Limb (tissue), 2 donors: ENCODE data around the gene SCARF2.
"Not testable (repeated sequence)": the region's sequence is repeated elsewhere in the genome, so short reads cannot be mapped to it uniquely, and the experiment has no call there.

Source experiments
- DNase-seq, 2 donors: peaks; one replicate each; pipeline ENCODE4 v3.0.0-alpha.2; 2016; ENCODE audit errors: extremely low spot score in 2 of 2

The SCARF2 gene

GRCh38 chr22:20413217-20414058 is 24.2 kb downstream of the SCARF2 start:
- DNase-seq, result no peak

GRCh38 chr22:20412474-20413216 is 25.0 kb downstream of the SCARF2 start:
- DNase-seq, result no peak

GRCh38 chr22:20409385-20409784 is 28.2 kb downstream of the SCARF2 start:
- DNase-seq, result not testable (repeated sequence)

- no peak for DNase-seq
Measured at GRCh38 chr22:20408891-20409290, 28.7 kb downstream of the SCARF2 start.

- no peak for DNase-seq
Measured at GRCh38 chr22:20407829-20408228, 29.8 kb downstream of the SCARF2 start.

GRCh38 chr22:20406686-20407408 is 30.8 kb downstream of the SCARF2 start:
- no peak for DNase-seq

- DNase-seq, result no peak
Measured at GRCh38 chr22:20405931-20406685, 31.5 kb downstream of the SCARF2 start.

GRCh38 chr22:20405291-20405930 is 32.2 kb downstream of the SCARF2 start:
- no peak for DNase-seq

GRCh38 chr22:20404881-20405280 is 32.7 kb downstream of the SCARF2 start:
- DNase-seq, result no peak

GRCh38 chr22:20403779-20404140 is 33.9 kb downstream of the SCARF2 start:
- DNase-seq, result no peak

- DNase-seq, result no peak
Measured at GRCh38 chr22:20402960-20403778, 34.5 kb downstream of the SCARF2 start.

- no peak for DNase-seq
Measured at GRCh38 chr22:20401376-20402014, 36.1 kb downstream of the SCARF2 start.

GRCh38 chr22:20400606-20401375 is 36.8 kb downstream of the SCARF2 start:
- no peak for DNase-seq

- DNase-seq, result no peak
Measured at GRCh38 chr22:20399866-20400605, 37.6 kb downstream of the SCARF2 start.

GRCh38 chr22:20398420-20398819 is 39.2 kb downstream of the SCARF2 start:
- DNase-seq, result no peak

- no peak for DNase-seq
Measured at GRCh38 chr22:20397498-20397897, 40.1 kb downstream of the SCARF2 start.

- no peak for DNase-seq
Measured at GRCh38 chr22:20396639-20397038, 41.0 kb downstream of the SCARF2 start.

- DNase-seq, result no peak
Measured at GRCh38 chr22:20395907-20396287, 41.7 kb downstream of the SCARF2 start.
